Erythroblast (primary cell): Measurements from ENCODE around the gene CMTM3.

Source experiments
- GATA1 ChIP-seq: IDR thresholded peaks from 2 replicates; pipeline ENCODE4 v1.6.1; 2011; ENCODE audit warnings: low read depth, mild to moderate bottlenecking, control low read depth, low read length, moderate library complexity
- POLR2A ChIP-seq: IDR thresholded peaks from 2 replicates; pipeline ENCODE4 v1.6.1; 2011; ENCODE audit warnings: mild to moderate bottlenecking, low read length

DNA sequence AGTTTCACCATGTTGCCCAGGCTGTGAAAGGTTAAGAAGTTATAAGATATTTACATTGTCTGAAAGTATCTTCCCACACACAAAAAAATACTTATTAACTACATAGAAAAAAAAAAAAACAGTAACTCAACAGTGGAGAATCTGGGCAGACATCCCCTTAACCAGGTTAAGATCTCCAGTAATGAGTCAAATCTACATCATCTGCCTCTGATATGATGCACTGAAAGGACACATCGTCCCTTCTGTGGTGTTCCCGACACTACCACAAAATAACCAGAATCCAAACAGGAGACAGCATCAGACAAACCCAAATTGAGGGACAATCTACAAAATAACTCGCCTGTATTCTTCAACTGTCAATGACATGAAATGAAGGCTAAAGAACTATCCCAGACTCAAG is 52.0 kb downstream of the CMTM3 start:
- no peak for TF ChIP-seq POLR2A
- no peak for TF ChIP-seq GATA1
